ENCODE data around the gene S100Z. TPM values are rescaled to one million over a fixed set of nuclear protein-coding genes. Genes with fewer than 3 reads are reported as not detected.

Gene S100Z
- total RNA-seq, 1 donor from 2014 or later: not detected

DNA sequence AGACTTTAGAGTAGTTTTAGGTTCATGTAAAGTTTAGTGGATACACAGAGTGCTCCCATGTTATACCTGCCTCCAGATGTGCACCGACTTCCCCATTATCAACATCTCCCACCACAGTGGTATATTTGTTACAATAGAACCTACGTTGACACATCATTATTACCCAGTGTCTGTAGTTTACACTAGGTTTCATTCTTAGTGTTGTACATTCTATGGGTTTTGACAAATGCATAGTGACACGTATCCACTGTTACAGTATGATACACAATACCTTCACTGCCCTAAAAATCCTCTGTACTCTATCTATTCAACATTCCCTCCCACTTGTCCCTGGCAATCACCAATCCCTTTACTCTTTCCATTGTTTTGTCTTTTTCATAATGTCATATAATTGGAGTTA lies 68.7 kb downstream of the S100Z start:
- intact Hi-C loops (cut with micrococcal nuclease): no loop called here
- TF ChIP-seq, protein P1, sequence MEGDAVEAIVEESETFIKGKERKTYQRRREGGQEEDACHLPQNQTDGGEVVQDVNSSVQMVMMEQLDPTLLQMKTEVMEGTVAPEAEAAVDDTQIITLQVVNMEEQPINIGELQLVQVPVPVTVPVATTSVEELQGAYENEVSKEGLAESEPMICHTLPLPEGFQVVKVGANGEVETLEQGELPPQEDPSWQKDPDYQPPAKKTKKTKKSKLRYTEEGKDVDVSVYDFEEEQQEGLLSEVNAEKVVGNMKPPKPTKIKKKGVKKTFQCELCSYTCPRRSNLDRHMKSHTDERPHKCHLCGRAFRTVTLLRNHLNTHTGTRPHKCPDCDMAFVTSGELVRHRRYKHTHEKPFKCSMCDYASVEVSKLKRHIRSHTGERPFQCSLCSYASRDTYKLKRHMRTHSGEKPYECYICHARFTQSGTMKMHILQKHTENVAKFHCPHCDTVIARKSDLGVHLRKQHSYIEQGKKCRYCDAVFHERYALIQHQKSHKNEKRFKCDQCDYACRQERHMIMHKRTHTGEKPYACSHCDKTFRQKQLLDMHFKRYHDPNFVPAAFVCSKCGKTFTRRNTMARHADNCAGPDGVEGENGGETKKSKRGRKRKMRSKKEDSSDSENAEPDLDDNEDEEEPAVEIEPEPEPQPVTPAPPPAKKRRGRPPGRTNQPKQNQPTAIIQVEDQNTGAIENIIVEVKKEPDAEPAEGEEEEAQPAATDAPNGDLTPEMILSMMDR (IDR thresholded peaks at IDR 0.05; ENCODE audit: borderline replicate concordance): no peak
- no peaks in the 10 kb centered on the region for H3K27me3 ChIP-seq (ENCODE audit: low read depth)
- no peak overlapping the region for H3K4me3 ChIP-seq
- H3K4me1 ChIP-seq: no peaks in the 10 kb centered on the region
- no peak overlapping the region for H3K27ac ChIP-seq (replicated peaks)
- H3K36me3 ChIP-seq: no peaks in the 10 kb centered on the region
- no peak for DNase-seq
- peaks cover 16% of the 10 kb centered on the region for H3K9me3 ChIP-seq (replicated peaks)

GRCh38 chr5:76920491-76920890 lies 70.7 kb downstream of the S100Z start:
- peaks cover 9% of the 10 kb centered on the region for H3K9me3 ChIP-seq (replicated peaks)
- H3K4me1 ChIP-seq: no peaks in the 10 kb centered on the region
- TF ChIP-seq, protein P1 (IDR thresholded peaks at IDR 0.05; ENCODE audit: borderline replicate concordance): no peak
- no peak for DNase-seq
- H3K36me3 ChIP-seq: no peaks in the 10 kb centered on the region
- no peak overlapping the region for H3K27ac ChIP-seq (replicated peaks)
- intact Hi-C loops (cut with micrococcal nuclease): no loop called here
- no peaks in the 10 kb centered on the region for H3K27me3 ChIP-seq (ENCODE audit: low read depth)
- no peak overlapping the region for H3K4me3 ChIP-seq

- Histone ChIP-seq H3K27ac (replicated peaks) (no peak overlapping the region), H3K4me3 (no peak overlapping the region), H3K4me1 (peaks cover 4% of the 10 kb centered on the region), H3K27me3 (ENCODE audit: low read depth) (peaks cover 7% of the 10 kb centered on the region), H3K9me3 (replicated peaks) (no peaks in the 10 kb centered on the region), H3K36me3 (no peaks in the 10 kb centered on the region)
- TF ChIP-seq, protein P1 (IDR thresholded peaks at IDR 0.05; ENCODE audit: borderline replicate concordance): no peak
- no peak for DNase-seq
- intact Hi-C loops (cut with micrococcal nuclease): no loop called here
Measured at GRCh38 chr5:76926329-76927105, 76.7 kb downstream of the S100Z start.

DNA sequence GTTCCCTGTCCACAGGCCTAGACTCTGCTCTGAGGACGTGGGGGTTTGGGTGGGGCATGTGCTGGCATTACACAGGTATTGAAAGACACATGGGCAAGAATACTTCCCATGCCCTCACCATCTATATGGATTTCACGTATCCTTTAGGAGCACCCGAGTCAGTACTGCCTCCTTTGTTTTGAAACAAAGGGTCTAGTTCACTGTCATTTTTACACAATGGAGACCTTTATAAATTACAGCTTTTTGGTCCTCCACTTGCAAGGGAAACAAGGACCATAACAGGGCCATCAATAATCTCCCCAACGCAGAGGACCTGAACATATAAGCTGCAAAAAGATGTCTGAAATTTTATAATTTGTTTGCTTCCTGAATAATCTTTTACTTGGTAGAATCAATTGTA lies 78.1 kb downstream of the S100Z start:
- TF ChIP-seq, protein P1 (IDR thresholded peaks at IDR 0.05; ENCODE audit: borderline replicate concordance): no peak
- Histone ChIP-seq H3K4me3 (no peak overlapping the region), H3K27me3 (ENCODE audit: low read depth) (peaks cover 7% of the 10 kb centered on the region), H3K27ac (replicated peaks) (no peak overlapping the region), H3K4me1 (peaks cover 4% of the 10 kb centered on the region), H3K9me3 (replicated peaks) (no peaks in the 10 kb centered on the region), H3K36me3 (no peaks in the 10 kb centered on the region)
- DNase-seq: no peak
- intact Hi-C loops (cut with micrococcal nuclease): no loop called here

- Histone ChIP-seq H3K27me3 (ENCODE audit: low read depth) (peaks cover 7% of the 10 kb centered on the region), H3K9me3 (replicated peaks) (peaks cover under 1% of the 10 kb centered on the region), H3K4me3 (no peak overlapping the region), H3K27ac (replicated peaks) (no peak overlapping the region), H3K36me3 (no peaks in the 10 kb centered on the region), H3K4me1 (peaks cover 4% of the 10 kb centered on the region)
- TF ChIP-seq, protein P1 (IDR thresholded peaks at IDR 0.05; ENCODE audit: borderline replicate concordance): no peak
- intact Hi-C loops (cut with micrococcal nuclease): no loop called here
- no peak for DNase-seq
Measured at GRCh38 chr5:76930083-76930482, 80.3 kb downstream of the S100Z start.
